H9 (cell line): ENCODE data around the gene PKNOX2. TPM values are rescaled to one million over a fixed set of nuclear protein-coding genes. Genes with fewer than 3 reads are reported as not detected.

ENCODE experiments used
- DNase-seq: peaks from one replicate; pipeline ENCODE4 v3.0.0-alpha.2; 2017
- H2AFZ ChIP-seq: one replicate; pipeline ENCODE4 v1.6.1; 2013; ENCODE audit warnings: mild to moderate bottlenecking, low read length, control low read depth, moderate library complexity
- H2AK5ac ChIP-seq: 2 replicates; pipeline ENCODE4 v1.6.1; 2013; ENCODE audit warnings: low read length, control low read depth, mixed read lengths; ENCODE audit not compliant: insufficient read length
- H2BK120ac ChIP-seq: one replicate; pipeline ENCODE4 v1.6.1; 2013; ENCODE audit warnings: low read depth, mild to moderate bottlenecking, low read length, control low read depth, inconsistent platforms; ENCODE audit not compliant: poor library complexity, severe bottlenecking
- H2BK12ac ChIP-seq: 2 replicates; pipeline ENCODE4 v1.6.1; 2013; ENCODE audit warnings: low read length, control low read depth, mixed read lengths, low read depth; ENCODE audit not compliant: insufficient read length
- H2BK15ac ChIP-seq: 2 replicates; pipeline ENCODE4 v1.6.1; 2013; ENCODE audit warnings: low read depth, low read length, control low read depth
- H2BK20ac ChIP-seq: one replicate; pipeline ENCODE4 v1.6.1; 2013; ENCODE audit warnings: low read depth, mild to moderate bottlenecking, low read length, control low read depth, inconsistent platforms; ENCODE audit not compliant: poor library complexity, severe bottlenecking
- H2BK5ac ChIP-seq: 2 replicates; pipeline ENCODE4 v1.6.1; 2013; ENCODE audit warnings: low read length, control low read depth, mixed read lengths; ENCODE audit not compliant: insufficient read length
- H3K14ac ChIP-seq: 2 replicates; pipeline ENCODE4 v1.6.1; 2013; ENCODE audit warnings: low read length, control low read depth; ENCODE audit not compliant: insufficient read depth
- H3K18ac ChIP-seq: 2 replicates; pipeline ENCODE4 v1.6.1; 2013; ENCODE audit warnings: low read depth, mild to moderate bottlenecking, mixed read lengths, low read length, control low read depth; ENCODE audit not compliant: insufficient read length
- H3K23ac ChIP-seq: 2 replicates; pipeline ENCODE4 v1.6.1; 2013; ENCODE audit warnings: low read length, control low read depth, mixed read lengths, low read depth; ENCODE audit not compliant: insufficient read length
- H3K23me2 ChIP-seq: 2 replicates; pipeline ENCODE4 v1.6.1; 2013; ENCODE audit warnings: low read depth, mild to moderate bottlenecking, mixed read lengths, low read length, control low read depth; ENCODE audit not compliant: insufficient read length, poor library complexity, severe bottlenecking
- H3K27ac ChIP-seq: 2 replicates; pipeline ENCODE4 v1.5.1; 2013; ENCODE audit warnings: low read length, control low read depth, mixed read lengths, low read depth; ENCODE audit not compliant: insufficient read length
- H3K27me3 ChIP-seq: 2 replicates; pipeline ENCODE4 v1.6.1; 2013; ENCODE audit warnings: low read length, control low read depth, inconsistent platforms; ENCODE audit not compliant: insufficient read depth
- H3K4ac ChIP-seq: 2 replicates; pipeline ENCODE4 v1.6.1; 2013; ENCODE audit warnings: low read depth, mild to moderate bottlenecking, control low read depth, inconsistent platforms, low read length, moderate library complexity
- H3K4me1 ChIP-seq: 2 replicates; pipeline ENCODE4 v1.6.1; 2013; ENCODE audit warnings: low read length, control low read depth, inconsistent platforms; ENCODE audit not compliant: insufficient read depth
- H3K4me2 ChIP-seq: 2 replicates; pipeline ENCODE4 v1.6.1; 2013; ENCODE audit warnings: low read length, control low read depth, mixed read lengths; ENCODE audit not compliant: insufficient read length, insufficient read depth
- H3K56ac ChIP-seq: 2 replicates; pipeline ENCODE4 v1.6.1; 2013; ENCODE audit warnings: low read depth, mild to moderate bottlenecking, mixed read lengths, low read length, control low read depth; ENCODE audit not compliant: insufficient read length
- H3K79me1 ChIP-seq: 2 replicates; pipeline ENCODE4 v1.6.1; 2013; ENCODE audit warnings: low read depth, mild to moderate bottlenecking, moderate library complexity, low read length, control low read depth, inconsistent platforms; ENCODE audit not compliant: insufficient read depth, poor library complexity, severe bottlenecking
- H3K79me2 ChIP-seq: 2 replicates; pipeline ENCODE4 v1.6.1; 2013; ENCODE audit warnings: low read length, control low read depth, inconsistent platforms; ENCODE audit not compliant: insufficient read depth
- H3K9ac ChIP-seq: 2 replicates; pipeline ENCODE4 v1.6.1; 2013; ENCODE audit warnings: low read length, control low read depth, mixed read lengths; ENCODE audit not compliant: insufficient read length; ENCODE audit errors: extremely low read depth
- H3K9me3 ChIP-seq: one replicate; pipeline ENCODE4 v1.6.1; 2013; ENCODE audit warnings: low read depth, low read length, inconsistent platforms; ENCODE audit not compliant: control insufficient read depth
- H3T11ph ChIP-seq: one replicate; pipeline ENCODE4 v1.6.1; 2013; ENCODE audit warnings: mild to moderate bottlenecking, low read length, control low read depth, inconsistent platforms
- H4K20me1 ChIP-seq: one replicate; pipeline ENCODE4 v1.6.1; 2013; ENCODE audit not compliant: control insufficient read depth, insufficient read length, insufficient read depth
- H4K5ac ChIP-seq: 2 replicates; pipeline ENCODE4 v1.6.1; 2013; ENCODE audit warnings: low read depth, mild to moderate bottlenecking, mixed read lengths, low read length, control low read depth; ENCODE audit not compliant: insufficient read length
- H4K8ac ChIP-seq: replicated peaks from 2 replicates; pipeline ENCODE4 v1.6.1; 2013; ENCODE audit warnings: low read length, control low read depth, mixed read lengths, low read depth; ENCODE audit not compliant: insufficient read length
- H4K91ac ChIP-seq: 2 replicates; pipeline ENCODE4 v1.6.1; 2013; ENCODE audit warnings: low read depth, mild to moderate bottlenecking, moderate library complexity, mixed read lengths, low read length, control low read depth; ENCODE audit not compliant: insufficient read length
- H3K27ac Mint-ChIP-seq, 3 experiments: 2 replicates in 2 of 3; 3 replicates in 1 of 3; pipeline ENCODE4 v1.8.0; 2020 to 2021; ENCODE audit warnings: mixed read lengths in 3 of 3, mild to moderate bottlenecking in 1 of 3, moderate library complexity in 1 of 3
- H3K27me3 Mint-ChIP-seq: 2 replicates; pipeline ENCODE4 v1.8.0; 2021; ENCODE audit warnings: low read depth, mild to moderate bottlenecking, moderate library complexity, mixed read lengths
- H3K36me3 Mint-ChIP-seq, 3 experiments: 2 replicates in 2 of 3; 3 replicates in 1 of 3; pipeline ENCODE4 v1.8.0; 2020 to 2021; ENCODE audit warnings: low read depth in 3 of 3, mixed read lengths in 3 of 3; ENCODE audit not compliant: insufficient read depth in 1 of 3
- H3K4me1 Mint-ChIP-seq, 2 experiments: 2 replicates each; pipeline ENCODE4 v1.8.0; 2020; ENCODE audit warnings: mixed read lengths in 2 of 2
- H3K4me3 Mint-ChIP-seq, 2 experiments: 2 replicates in 1 of 2; 3 replicates in 1 of 2; pipeline ENCODE4 v1.8.0; 2020 to 2021; ENCODE audit warnings: mild to moderate bottlenecking in 2 of 2, mixed read lengths in 2 of 2, moderate library complexity in 1 of 2
- H3K9me3 Mint-ChIP-seq, 2 experiments: 2 replicates in 1 of 2; 3 replicates in 1 of 2; pipeline ENCODE4 v1.8.0; 2020; ENCODE audit warnings: mild to moderate bottlenecking in 2 of 2, mixed read lengths in 2 of 2, moderate library complexity in 1 of 2
- CTCF ChIP-seq: fragments of 200-600 bp; sonication (generic); conservative IDR thresholded peaks from 3 replicates; pipeline ENCODE4 v1.8.0; 2021; ENCODE audit warnings: antibody characterized with exemption, mild to moderate bottlenecking
- WGBS: extraction: QIAGEN DNeasy Blood & Tissue Kit; methylation state at CpG from one replicate; pipeline ENCODE4 v1.1.7; 2013; ENCODE audit warnings: missing lambda C conversion rate, low lambda C conversion rate, mixed read lengths; ENCODE audit not compliant: insufficient read length; ENCODE audit errors: extremely low coverage; 5-methylcytosine and 5-hydroxymethylcytosine counted together
- total RNA-seq: library from RNA; stranded (reverse); gene quantifications from 2 replicates; pipeline ENCODE4 v1.2.1, GENCODE V29; 2021

Gene PKNOX2
- total RNA-seq, 1 experiment from 2014 or later: 1.3 TPM

GRCh38 chr11:125455851-125456250, 291.3 kb downstream of the PKNOX2 start:
- H3K4me1 ChIP-seq: peaks cover 4% of the 10 kb centered on the region
- no peaks in the 10 kb centered on the region for H4K20me1 ChIP-seq
- H2AK5ac ChIP-seq: no peak overlapping the region
- H3K9me3 Mint-ChIP-seq: no peaks in the 10 kb centered on the region
- no peak overlapping the region for H3K18ac ChIP-seq
- H4K91ac ChIP-seq: no peak overlapping the region
- no peaks in the 10 kb centered on the region for H3K79me2 ChIP-seq
- H3K27ac Mint-ChIP-seq: peak overlapping the region in 2 of 3 experiments; percentile 7 to 69; a peak in 3 of 7 replicates
- H3K27ac ChIP-seq: no peak overlapping the region
- H3K56ac ChIP-seq: no peak overlapping the region
- H3K23me2 ChIP-seq: no peaks in the 10 kb centered on the region
- peaks cover 3 to 53% (median 44%) of the 10 kb centered on the region in 3 experiments; a peak in 5 of 7 replicates for H3K36me3 Mint-ChIP-seq
- no peak for DNase-seq
- peaks cover 23 to 28% of the 10 kb centered on the region in 2 experiments for H3K4me1 Mint-ChIP-seq
- no peak overlapping the region for H2BK120ac ChIP-seq
- no peak overlapping the region for H4K5ac ChIP-seq
- H4K8ac ChIP-seq: no peak overlapping the region
- no peak overlapping the region for H2BK20ac ChIP-seq
- no peaks in the 10 kb centered on the region; the same call in 1 of the 2 replicates for H3K27me3 Mint-ChIP-seq
- H2BK5ac ChIP-seq: no peak overlapping the region
- no peak for TF ChIP-seq CTCF
- H3K79me1 ChIP-seq: no peaks in the 10 kb centered on the region
- H3K9ac ChIP-seq: no peak overlapping the region
- H3K23ac ChIP-seq: no peak overlapping the region
- no CpG with 5 or more reads among the region's 13 CpGs for WGBS
- H2BK15ac ChIP-seq: no peak overlapping the region
- H2AFZ ChIP-seq: no peak overlapping the region
- no peak overlapping the region for H3K4ac ChIP-seq
- H3K9me3 ChIP-seq: no peaks in the 10 kb centered on the region
- no peak overlapping the region for H3K4me2 ChIP-seq
- H3T11ph ChIP-seq: no peak overlapping the region
- no peak overlapping the region for H2BK12ac ChIP-seq
- no peaks in the 10 kb centered on the region for H3K27me3 ChIP-seq
- no peak overlapping the region; the same call in 1 of the 2 replicates for H3K14ac ChIP-seq
- H3K4me3 Mint-ChIP-seq: no peak overlapping the region
